ENCODE measurements around the gene RTP4.

GRCh38 chr3:187318819-187319616 lies 49.2 kb upstream of the RTP4 start:
- TF ChIP-seq TAF1 (IDR thresholded peaks at IDR 0.05; ENCODE audit: borderline replicate concordance, low read depth, low read length), result no peak
- no peak for TF ChIP-seq LARP7 (IDR thresholded peaks at IDR 0.05)
- TF ChIP-seq ZNF24 (IDR thresholded peaks at IDR 0.05), result no peak
- no peak for TF ChIP-seq KDM1A (IDR thresholded peaks at IDR 0.05; ENCODE audit: borderline replicate concordance)
- no peak for TF ChIP-seq POLR2A (IDR thresholded peaks at IDR 0.05; ENCODE audit: low read depth, low read length)
- TF ChIP-seq CHD4 (IDR thresholded peaks at IDR 0.05), result no peak
- TF ChIP-seq PML (IDR thresholded peaks at IDR 0.05; ENCODE audit: low read length), result no peak
- no peak for TF ChIP-seq CHD1 (IDR thresholded peaks at IDR 0.05; ENCODE audit: low read depth, low read length)
- TF ChIP-seq PAX5 (IDR thresholded peaks at IDR 0.05; ENCODE audit: borderline replicate concordance, low read depth, low read length), result no peak
- TF ChIP-seq RAD21 (IDR thresholded peaks at IDR 0.05; ENCODE audit: insufficient read depth, low read depth, low read length), result peak; percentile 92
